HG02642 (cell line): ENCODE measurements around the gene HIF1A.
"Not testable (repeated sequence)": the region's sequence is repeated elsewhere in the genome, so short reads cannot be mapped to it uniquely, and the experiment has no call there.

Experiments used
- ATAC-seq: cut with Tn5 transposase; IDR thresholded peaks from one replicate; pipeline ENCODE4 v1.9.1; 2021; ENCODE audit warnings: mild to moderate bottlenecking; ENCODE audit not compliant: unreplicated experiment, poor library complexity

The HIF1A gene

GRCh38 chr14:61742371-61742770 lies 47.1 kb downstream of the HIF1A start:
- no peak for ATAC-seq

GRCh38 chr14:61744238-61744637 lies 48.9 kb downstream of the HIF1A start:
- ATAC-seq = no peak

GRCh38 chr14:61746346-61746745 lies 51.0 kb downstream of the HIF1A start:
- ATAC-seq = not testable (repeated sequence)

- no peak for ATAC-seq
Observed at GRCh38 chr14:61746881-61747280, 51.6 kb downstream of the HIF1A start.

GRCh38 chr14:61747342-61747741 lies 52.0 kb downstream of the HIF1A start:
- no peak for ATAC-seq

- ATAC-seq = no peak
Observed at GRCh38 chr14:61749264-61749663, 54.0 kb downstream of the HIF1A start.

GRCh38 chr14:61749867-61750266 lies 54.6 kb downstream of the HIF1A start:
- no peak for ATAC-seq

- ATAC-seq = peak; percentile 95
Observed at GRCh38 chr14:61750708-61751474, 55.6 kb downstream of the HIF1A start.

GRCh38 chr14:61751475-61751989 lies 56.2 kb downstream of the HIF1A start:
- ATAC-seq = no peak

- ATAC-seq = no peak
Observed at GRCh38 chr14:61752626-61753025, 57.3 kb downstream of the HIF1A start.

- ATAC-seq = no peak
Observed at GRCh38 chr14:61753631-61754030, 58.3 kb downstream of the HIF1A start.

- no peak for ATAC-seq
Observed at GRCh38 chr14:61754627-61755381, 59.5 kb downstream of the HIF1A start.

GRCh38 chr14:61755382-61755742 lies 60.0 kb downstream of the HIF1A start:
- not testable (repeated sequence) for ATAC-seq

GRCh38 chr14:61756135-61756534 lies 60.8 kb downstream of the HIF1A start:
- ATAC-seq = no peak

GRCh38 chr14:61759878-61760277 lies 64.6 kb downstream of the HIF1A start:
- no peak for ATAC-seq

GRCh38 chr14:61761557-61761956 lies 66.2 kb downstream of the HIF1A start:
- ATAC-seq = peak; percentile 3

- ATAC-seq = peak; percentile 100
Observed at GRCh38 chr14:61761959-61762786, 66.9 kb downstream of the HIF1A start, which contains the start of gene SNAPC1. SNAPC1 (plus strand) TSS chr14:61762420; CDS start chr14:61762461, 41 bp downstream.

- no peak for ATAC-seq
Observed at GRCh38 chr14:61764342-61765122, 69.2 kb downstream of the HIF1A start.

- no peak for ATAC-seq
Observed at GRCh38 chr14:61765225-61765943, 70.1 kb downstream of the HIF1A start.
